Loucy (cell line): ENCODE results near the gene ST3GAL5.

ENCODE experiments used
- H2AFZ ChIP-seq: fragments of 200-600 bp; sonication (generic); 2 replicates; pipeline ENCODE4 v1.6.0; 2016; ENCODE audit warnings: antibody characterized with exemption, mild to moderate bottlenecking, low read length, moderate library complexity
- H3F3A ChIP-seq: fragments of 200-600 bp; 2 replicates; pipeline ENCODE4 v1.6.0; 2016; ENCODE audit warnings: antibody characterized with exemption, low read depth, mild to moderate bottlenecking
- H3K27me3 ChIP-seq: fragments of 200-600 bp; sonication (generic); 2 replicates; pipeline ENCODE4 v1.6.1; 2014; ENCODE audit warnings: low read length, mild to moderate bottlenecking; ENCODE audit not compliant: insufficient read depth, poor library complexity, severe bottlenecking
- H3K36me3 ChIP-seq: fragments of 200-600 bp; sonication (generic); 2 replicates; pipeline ENCODE4 v1.6.1; 2016; ENCODE audit warnings: low read length; ENCODE audit not compliant: insufficient read depth
- H3K4me1 ChIP-seq: fragments of 200-600 bp; sonication (generic); 2 replicates; pipeline ENCODE4 v1.5.1; 2014; ENCODE audit warnings: low read length, mild to moderate bottlenecking; ENCODE audit not compliant: insufficient read depth, poor library complexity, severe bottlenecking
- H3K4me2 ChIP-seq: fragments of 200-600 bp; sonication (generic); 2 replicates; pipeline ENCODE4 v1.6.0; 2014; ENCODE audit warnings: antibody characterized with exemption, low read length, low read depth, mild to moderate bottlenecking; ENCODE audit not compliant: poor library complexity, severe bottlenecking
- H3K4me3 ChIP-seq: fragments of 200-600 bp; sonication (generic); 2 replicates; pipeline ENCODE4 v1.5.1; 2014; ENCODE audit warnings: low read length, mild to moderate bottlenecking, mixed read lengths; ENCODE audit not compliant: poor library complexity, severe bottlenecking
- H3K79me2 ChIP-seq: fragments of 200-600 bp; sonication (generic); 2 replicates; pipeline ENCODE4 v1.6.1; 2014; ENCODE audit warnings: low read length; ENCODE audit not compliant: insufficient read depth
- H3K9ac ChIP-seq: fragments of 200-600 bp; sonication (generic); 2 replicates; pipeline ENCODE4 v1.6.0; 2014; ENCODE audit warnings: mild to moderate bottlenecking, low read depth, low read length, moderate library complexity; ENCODE audit not compliant: poor library complexity, severe bottlenecking
- H3K9me2 ChIP-seq: fragments of 200-600 bp; sonication (generic); replicated peaks from 2 replicates; pipeline ENCODE4 v1.6.1; 2016; ENCODE audit warnings: low read depth, low read length, mixed read lengths
- H3K9me3 ChIP-seq: fragments of 200-600 bp; sonication (generic); 2 replicates; pipeline ENCODE4 v1.6.1; 2014; ENCODE audit warnings: mild to moderate bottlenecking, antibody characterized with exemption, low read length, low read depth; ENCODE audit not compliant: insufficient read depth
- H4K20me1 ChIP-seq: fragments of 200-600 bp; sonication (generic); 2 replicates; pipeline ENCODE4 v1.6.0; 2014; ENCODE audit warnings: antibody characterized with exemption, low read length, mild to moderate bottlenecking; ENCODE audit not compliant: insufficient read depth, poor library complexity, severe bottlenecking
- EZH2phosphoT487 ChIP-seq: fragments of 200-600 bp; IDR thresholded peaks from 2 replicates; pipeline ENCODE4 v1.6.1; 2018; ENCODE audit warnings: antibody characterized with exemption, mild to moderate bottlenecking, moderate library complexity, borderline replicate concordance
- TF ChIP-seq, protein P1 (sequence below): fragments of 200-600 bp; sonication (generic); conservative IDR thresholded peaks from 2 replicates; pipeline ENCODE4 v1.5.1; 2014; ENCODE audit warnings: mild to moderate bottlenecking, antibody characterized with exemption, low read length

ST3GAL5 gene

GRCh38 chr2:85787981-85788340 is 100.8 kb downstream of the ST3GAL5 start:
- Histone ChIP-seq H2AFZ (no peak overlapping the region), H3K36me3 (no peaks in the 10 kb centered on the region), H3K9ac (no peak overlapping the region), H4K20me1 (no peaks in the 10 kb centered on the region), H3K4me3 (no peak overlapping the region), H3F3A (no peaks in the 10 kb centered on the region), H3K9me3 (no peaks in the 10 kb centered on the region), H3K79me2 (no peaks in the 10 kb centered on the region), H3K9me2 (no peaks in the 10 kb centered on the region), H3K4me1 (peaks cover 8% of the 10 kb centered on the region), H3K4me2 (no peak overlapping the region), H3K27me3 (no peaks in the 10 kb centered on the region)
- TF ChIP-seq, protein P1, sequence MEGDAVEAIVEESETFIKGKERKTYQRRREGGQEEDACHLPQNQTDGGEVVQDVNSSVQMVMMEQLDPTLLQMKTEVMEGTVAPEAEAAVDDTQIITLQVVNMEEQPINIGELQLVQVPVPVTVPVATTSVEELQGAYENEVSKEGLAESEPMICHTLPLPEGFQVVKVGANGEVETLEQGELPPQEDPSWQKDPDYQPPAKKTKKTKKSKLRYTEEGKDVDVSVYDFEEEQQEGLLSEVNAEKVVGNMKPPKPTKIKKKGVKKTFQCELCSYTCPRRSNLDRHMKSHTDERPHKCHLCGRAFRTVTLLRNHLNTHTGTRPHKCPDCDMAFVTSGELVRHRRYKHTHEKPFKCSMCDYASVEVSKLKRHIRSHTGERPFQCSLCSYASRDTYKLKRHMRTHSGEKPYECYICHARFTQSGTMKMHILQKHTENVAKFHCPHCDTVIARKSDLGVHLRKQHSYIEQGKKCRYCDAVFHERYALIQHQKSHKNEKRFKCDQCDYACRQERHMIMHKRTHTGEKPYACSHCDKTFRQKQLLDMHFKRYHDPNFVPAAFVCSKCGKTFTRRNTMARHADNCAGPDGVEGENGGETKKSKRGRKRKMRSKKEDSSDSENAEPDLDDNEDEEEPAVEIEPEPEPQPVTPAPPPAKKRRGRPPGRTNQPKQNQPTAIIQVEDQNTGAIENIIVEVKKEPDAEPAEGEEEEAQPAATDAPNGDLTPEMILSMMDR = no peak
- TF ChIP-seq EZH2phosphoT487 = no peak

- Histone ChIP-seq H3K4me1 (peaks cover 8% of the 10 kb centered on the region), H4K20me1 (no peaks in the 10 kb centered on the region), H3F3A (no peaks in the 10 kb centered on the region), H3K36me3 (no peaks in the 10 kb centered on the region), H2AFZ (no peak overlapping the region), H3K9me3 (no peaks in the 10 kb centered on the region), H3K27me3 (no peaks in the 10 kb centered on the region), H3K4me2 (no peak overlapping the region), H3K9me2 (no peaks in the 10 kb centered on the region), H3K4me3 (no peak overlapping the region), H3K9ac (no peak overlapping the region), H3K79me2 (no peaks in the 10 kb centered on the region)
- no peak for TF ChIP-seq EZH2phosphoT487
- TF ChIP-seq, protein P1 = no peak
These were observed 101.4 kb downstream of the ST3GAL5 start for GRCh38 chr2:85787282-85787980.
